Measurements from ENCODE around the gene DOCK4. TPM values are rescaled to one million over a fixed set of nuclear protein-coding genes. Genes with fewer than 3 reads are reported as not detected.

Gene DOCK4
- total and polyA plus RNA-seq, 5 donors from 2014 or later: 0.44 TPM; not detected in 4

GRCh38 chr7:111942450-111943081, 263.6 kb downstream of the DOCK4 start:
- H3K27ac Mint-ChIP-seq: no peak overlapping the region
- H3K9me3 Mint-ChIP-seq: peaks cover 0 to 29% (median 2%) of the 10 kb centered on the region in 7 donors
- Histone ChIP-seq H3K4me1 (ENCODE audit: control insufficient read depth, insufficient read depth, low read length, poor library complexity, severe bottlenecking) (no peaks in the 10 kb centered on the region), H3K36me3 (ENCODE audit: control insufficient read depth, insufficient read depth, low read length) (no peaks in the 10 kb centered on the region), H3K4me3 (ENCODE audit: low read depth, low read length) (no peak overlapping the region), H3K27ac (ENCODE audit: insufficient read depth, low read length, poor library complexity, severe bottlenecking) (no peak overlapping the region), H3K27me3 (ENCODE audit: control insufficient read depth, insufficient read depth, low read length) (no peaks in the 10 kb centered on the region), H3K9me3 (ENCODE audit: control insufficient read depth in 2 of 2, low read length in 2 of 2) (peaks cover 9 to 18% of the 10 kb centered on the region in 2 experiments)
- H3K4me1 Mint-ChIP-seq: no peaks in the 10 kb centered on the region
- DNase-seq (no peak), ATAC-seq (ENCODE audit: low read depth in 2 of 2) (no peak)
- H3K27me3 Mint-ChIP-seq: no peaks in the 10 kb centered on the region
- H3K4me3 Mint-ChIP-seq: peak overlapping the region in 1 of 4 donors; percentile 60
- peaks cover 3% of the 10 kb centered on the region for H3K36me3 Mint-ChIP-seq

GRCh38 chr7:111937163-111937562, 269.0 kb downstream of the DOCK4 start:
- H3K9me3 Mint-ChIP-seq: peaks cover 0 to 18% (median 2%) of the 10 kb centered on the region in 7 donors
- H3K27ac ChIP-seq (ENCODE audit: insufficient read depth, low read length, poor library complexity, severe bottlenecking): no peak overlapping the region
- H3K36me3 Mint-ChIP-seq: no peaks in the 10 kb centered on the region
- ATAC-seq (ENCODE audit: low read depth in 2 of 2) (no peak), DNase-seq (no peak)
- H3K4me1 ChIP-seq (ENCODE audit: control insufficient read depth, insufficient read depth, low read length, poor library complexity, severe bottlenecking): no peaks in the 10 kb centered on the region
- no peaks in the 10 kb centered on the region for H3K27me3 Mint-ChIP-seq
- H3K27ac Mint-ChIP-seq: no peak overlapping the region
- no peak overlapping the region for H3K4me3 Mint-ChIP-seq
- no peaks in the 10 kb centered on the region for H3K27me3 ChIP-seq (ENCODE audit: control insufficient read depth, insufficient read depth, low read length)
- H3K4me1 Mint-ChIP-seq: no peaks in the 10 kb centered on the region
- no peak overlapping the region for H3K4me3 ChIP-seq (ENCODE audit: low read depth, low read length)
- H3K36me3 ChIP-seq (ENCODE audit: control insufficient read depth, insufficient read depth, low read length): no peaks in the 10 kb centered on the region
- peaks cover 0 to 7% of the 10 kb centered on the region in 2 experiments for H3K9me3 ChIP-seq (ENCODE audit: control insufficient read depth in 2 of 2, low read length in 2 of 2)

- no peak overlapping the region for H3K4me3 ChIP-seq (ENCODE audit: low read depth, low read length)
- DNase-seq (no peak), ATAC-seq (ENCODE audit: low read depth in 2 of 2) (no peak)
- H3K4me3 Mint-ChIP-seq: no peak overlapping the region
- H3K9me3 Mint-ChIP-seq: peaks cover 0 to 8% (median 0%) of the 10 kb centered on the region in 7 donors
- no peaks in the 10 kb centered on the region for H3K36me3 ChIP-seq (ENCODE audit: control insufficient read depth, insufficient read depth, low read length)
- H3K27ac Mint-ChIP-seq: no peak overlapping the region
- H3K4me1 ChIP-seq (ENCODE audit: control insufficient read depth, insufficient read depth, low read length, poor library complexity, severe bottlenecking): no peaks in the 10 kb centered on the region
- H3K27me3 ChIP-seq (ENCODE audit: control insufficient read depth, insufficient read depth, low read length): no peaks in the 10 kb centered on the region
- no peak overlapping the region for H3K27ac ChIP-seq (ENCODE audit: insufficient read depth, low read length, poor library complexity, severe bottlenecking)
- no peaks in the 10 kb centered on the region for H3K36me3 Mint-ChIP-seq
- H3K4me1 Mint-ChIP-seq: no peaks in the 10 kb centered on the region
- no peaks in the 10 kb centered on the region for H3K27me3 Mint-ChIP-seq
- no peaks in the 10 kb centered on the region for H3K9me3 ChIP-seq (ENCODE audit: control insufficient read depth in 2 of 2, low read length in 2 of 2)
Measured at GRCh38 chr7:111933609-111934008, 272.6 kb downstream of the DOCK4 start.

- Histone ChIP-seq H3K27ac (ENCODE audit: insufficient read depth, low read length, poor library complexity, severe bottlenecking) (no peak overlapping the region), H3K9me3 (ENCODE audit: control insufficient read depth in 2 of 2, low read length in 2 of 2) (no peaks in the 10 kb centered on the region), H3K4me1 (ENCODE audit: control insufficient read depth, insufficient read depth, low read length, poor library complexity, severe bottlenecking) (no peaks in the 10 kb centered on the region), H3K36me3 (ENCODE audit: control insufficient read depth, insufficient read depth, low read length) (no peaks in the 10 kb centered on the region), H3K27me3 (ENCODE audit: control insufficient read depth, insufficient read depth, low read length) (no peaks in the 10 kb centered on the region), H3K4me3 (ENCODE audit: low read depth, low read length) (no peak overlapping the region)
- no peak overlapping the region for H3K27ac Mint-ChIP-seq
- no peak overlapping the region for H3K4me3 Mint-ChIP-seq
- H3K36me3 Mint-ChIP-seq: no peaks in the 10 kb centered on the region
- H3K4me1 Mint-ChIP-seq: no peaks in the 10 kb centered on the region
- peaks cover 0 to 2% (median 0%) of the 10 kb centered on the region in 7 donors for H3K9me3 Mint-ChIP-seq
- DNase-seq (no peak), ATAC-seq (ENCODE audit: low read depth in 2 of 2) (no peak)
- no peaks in the 10 kb centered on the region for H3K27me3 Mint-ChIP-seq
Measured at GRCh38 chr7:111931958-111932357, 274.2 kb downstream of the DOCK4 start.

GRCh38 chr7:111931016-111931517, 275.1 kb downstream of the DOCK4 start:
- Histone ChIP-seq H3K4me1 (ENCODE audit: control insufficient read depth, insufficient read depth, low read length, poor library complexity, severe bottlenecking) (no peaks in the 10 kb centered on the region), H3K27me3 (ENCODE audit: control insufficient read depth, insufficient read depth, low read length) (no peaks in the 10 kb centered on the region), H3K36me3 (ENCODE audit: control insufficient read depth, insufficient read depth, low read length) (no peaks in the 10 kb centered on the region), H3K4me3 (ENCODE audit: low read depth, low read length) (no peak overlapping the region), H3K9me3 (ENCODE audit: control insufficient read depth in 2 of 2, low read length in 2 of 2) (no peaks in the 10 kb centered on the region), H3K27ac (ENCODE audit: insufficient read depth, low read length, poor library complexity, severe bottlenecking) (no peak overlapping the region)
- ATAC-seq (ENCODE audit: low read depth in 2 of 2) (no peak), DNase-seq (no peak)
- Mint-ChIP-seq H3K4me3 (no peak overlapping the region), H3K36me3 (no peaks in the 10 kb centered on the region), H3K4me1 (no peaks in the 10 kb centered on the region), H3K9me3 (peaks cover 0 to 3% (median 0%) of the 10 kb centered on the region in 7 donors), H3K27me3 (peaks cover 5% of the 10 kb centered on the region), H3K27ac (no peak overlapping the region)

GRCh38 chr7:111929264-111929663, 276.9 kb downstream of the DOCK4 start:
- Histone ChIP-seq H3K36me3 (ENCODE audit: control insufficient read depth, insufficient read depth, low read length) (no peaks in the 10 kb centered on the region), H3K9me3 (ENCODE audit: control insufficient read depth in 2 of 2, low read length in 2 of 2) (no peaks in the 10 kb centered on the region), H3K27ac (ENCODE audit: insufficient read depth, low read length, poor library complexity, severe bottlenecking) (no peak overlapping the region), H3K27me3 (ENCODE audit: control insufficient read depth, insufficient read depth, low read length) (no peaks in the 10 kb centered on the region), H3K4me3 (ENCODE audit: low read depth, low read length) (no peak overlapping the region), H3K4me1 (ENCODE audit: control insufficient read depth, insufficient read depth, low read length, poor library complexity, severe bottlenecking) (no peaks in the 10 kb centered on the region)
- no peak for ATAC-seq (ENCODE audit: low read depth in 2 of 2)
- H3K27ac Mint-ChIP-seq: no peak overlapping the region
- peaks cover 5% of the 10 kb centered on the region for H3K27me3 Mint-ChIP-seq
- DNase-seq: no peak
- H3K4me1 Mint-ChIP-seq: no peaks in the 10 kb centered on the region
- H3K4me3 Mint-ChIP-seq: no peak overlapping the region
- H3K9me3 Mint-ChIP-seq: peaks cover 0 to 3% (median 0%) of the 10 kb centered on the region in 7 donors
- H3K36me3 Mint-ChIP-seq: no peaks in the 10 kb centered on the region

- no peak overlapping the region for H3K27ac Mint-ChIP-seq
- H3K4me3 Mint-ChIP-seq: no peak overlapping the region
Measured at GRCh38 chr7:111927353-111928019, 278.7 kb downstream of the DOCK4 start.

More at GRCh38 chr7:111927353-111928019, 278.7 kb downstream of the DOCK4 start:
- no peaks in the 10 kb centered on the region for H3K4me1 Mint-ChIP-seq
- no peaks in the 10 kb centered on the region for H3K36me3 Mint-ChIP-seq
- Histone ChIP-seq H3K9me3 (ENCODE audit: control insufficient read depth in 2 of 2, low read length in 2 of 2) (no peaks in the 10 kb centered on the region), H3K27me3 (ENCODE audit: control insufficient read depth, insufficient read depth, low read length) (no peaks in the 10 kb centered on the region), H3K27ac (ENCODE audit: insufficient read depth, low read length, poor library complexity, severe bottlenecking) (no peak overlapping the region), H3K36me3 (ENCODE audit: control insufficient read depth, insufficient read depth, low read length) (no peaks in the 10 kb centered on the region), H3K4me3 (ENCODE audit: low read depth, low read length) (no peak overlapping the region), H3K4me1 (ENCODE audit: control insufficient read depth, insufficient read depth, low read length, poor library complexity, severe bottlenecking) (no peaks in the 10 kb centered on the region)
- H3K9me3 Mint-ChIP-seq: peaks cover 0 to 3% (median 0%) of the 10 kb centered on the region in 7 donors
- ATAC-seq (ENCODE audit: low read depth in 2 of 2): no peak
- H3K27me3 Mint-ChIP-seq: peaks cover 5% of the 10 kb centered on the region
- no peak for DNase-seq
